Liver (tissue), 3 donors: ENCODE results near the gene MISP.

Experiments
- FOXA1 ChIP-seq: IDR thresholded peaks from 2 replicates; pipeline ENCODE4 v1.6.1; 2016; ENCODE audit warnings: antibody characterized with exemption
- GABPA ChIP-seq, 2 donors: IDR thresholded peaks in 1 of 2; conservative IDR thresholded peaks in 1 of 2; 2 replicates each; pipeline ENCODE4 v1.6.1; 2016; ENCODE audit warnings: antibody characterized with exemption in 2 of 2, mild to moderate bottlenecking in 1 of 2, moderate library complexity in 1 of 2
- JUND ChIP-seq, 2 donors: IDR thresholded peaks; 2 replicates each; pipeline ENCODE4 v1.6.1; 2016; ENCODE audit warnings: antibody characterized with exemption in 2 of 2
- SP1 ChIP-seq: IDR thresholded peaks from 2 replicates; pipeline ENCODE4 v1.6.1; 2018; ENCODE audit warnings: antibody characterized with exemption, mild to moderate bottlenecking
- YY1 ChIP-seq: IDR thresholded peaks from 2 replicates; pipeline ENCODE4 v1.6.1; 2016; ENCODE audit warnings: antibody characterized with exemption, mild to moderate bottlenecking
- TF ChIP-seq, protein P1 (sequence below): fragments of 150-350 bp; IDR thresholded peaks from 2 replicates; pipeline ENCODE4 v1.5.1; 2017; ENCODE audit warnings: improper control_type of control experiment, low read depth, low read length; ENCODE audit not compliant: missing input control
- TF ChIP-seq, protein P2 (sequence below): IDR thresholded peaks from 2 replicates; pipeline ENCODE4 v1.6.1; 2016; ENCODE audit warnings: antibody characterized with exemption
- TF ChIP-seq, protein P3 (sequence below): IDR thresholded peaks from 2 replicates; pipeline ENCODE4 v1.6.1; 2016; ENCODE audit warnings: antibody characterized with exemption, mild to moderate bottlenecking
- donor health status: healthy.
- donor health status: healthy.

DNA sequence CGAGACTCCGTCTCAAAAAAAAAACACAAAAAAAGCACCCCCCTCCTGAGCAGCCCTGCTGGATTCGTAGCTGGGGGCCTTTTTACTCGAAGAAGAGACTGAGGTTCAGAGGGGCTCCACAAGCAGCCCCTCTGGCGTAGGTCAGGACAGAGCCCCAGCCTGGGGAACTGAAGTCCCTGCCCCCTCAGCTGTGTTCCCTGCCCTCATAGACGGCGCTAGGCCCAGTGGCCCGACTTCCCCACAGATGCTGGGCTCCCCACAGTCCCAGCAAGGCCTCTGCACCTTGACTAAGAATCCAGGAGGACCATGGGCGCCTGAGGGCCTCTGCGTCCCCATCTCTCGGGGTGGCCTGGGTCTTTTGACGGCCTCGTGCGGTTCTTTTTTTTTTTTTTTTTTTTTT, 1.1 kb upstream of the MISP start:
- TF ChIP-seq GABPA (IDR thresholded peaks at IDR 0.05 in 1 of 2, conservative IDR thresholded peaks at IDR 0.05 in 1 of 2) (no peak), YY1 (no peak), FOXA1 (no peak), SP1 (no peak), JUND (IDR thresholded peaks at IDR 0.05) (no peak)
- TF ChIP-seq, protein P1, sequence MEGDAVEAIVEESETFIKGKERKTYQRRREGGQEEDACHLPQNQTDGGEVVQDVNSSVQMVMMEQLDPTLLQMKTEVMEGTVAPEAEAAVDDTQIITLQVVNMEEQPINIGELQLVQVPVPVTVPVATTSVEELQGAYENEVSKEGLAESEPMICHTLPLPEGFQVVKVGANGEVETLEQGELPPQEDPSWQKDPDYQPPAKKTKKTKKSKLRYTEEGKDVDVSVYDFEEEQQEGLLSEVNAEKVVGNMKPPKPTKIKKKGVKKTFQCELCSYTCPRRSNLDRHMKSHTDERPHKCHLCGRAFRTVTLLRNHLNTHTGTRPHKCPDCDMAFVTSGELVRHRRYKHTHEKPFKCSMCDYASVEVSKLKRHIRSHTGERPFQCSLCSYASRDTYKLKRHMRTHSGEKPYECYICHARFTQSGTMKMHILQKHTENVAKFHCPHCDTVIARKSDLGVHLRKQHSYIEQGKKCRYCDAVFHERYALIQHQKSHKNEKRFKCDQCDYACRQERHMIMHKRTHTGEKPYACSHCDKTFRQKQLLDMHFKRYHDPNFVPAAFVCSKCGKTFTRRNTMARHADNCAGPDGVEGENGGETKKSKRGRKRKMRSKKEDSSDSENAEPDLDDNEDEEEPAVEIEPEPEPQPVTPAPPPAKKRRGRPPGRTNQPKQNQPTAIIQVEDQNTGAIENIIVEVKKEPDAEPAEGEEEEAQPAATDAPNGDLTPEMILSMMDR: no peak
- TF ChIP-seq, protein P2, sequence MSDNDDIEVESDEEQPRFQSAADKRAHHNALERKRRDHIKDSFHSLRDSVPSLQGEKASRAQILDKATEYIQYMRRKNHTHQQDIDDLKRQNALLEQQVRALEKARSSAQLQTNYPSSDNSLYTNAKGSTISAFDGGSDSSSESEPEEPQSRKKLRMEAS: no peak
- TF ChIP-seq, protein P3, sequence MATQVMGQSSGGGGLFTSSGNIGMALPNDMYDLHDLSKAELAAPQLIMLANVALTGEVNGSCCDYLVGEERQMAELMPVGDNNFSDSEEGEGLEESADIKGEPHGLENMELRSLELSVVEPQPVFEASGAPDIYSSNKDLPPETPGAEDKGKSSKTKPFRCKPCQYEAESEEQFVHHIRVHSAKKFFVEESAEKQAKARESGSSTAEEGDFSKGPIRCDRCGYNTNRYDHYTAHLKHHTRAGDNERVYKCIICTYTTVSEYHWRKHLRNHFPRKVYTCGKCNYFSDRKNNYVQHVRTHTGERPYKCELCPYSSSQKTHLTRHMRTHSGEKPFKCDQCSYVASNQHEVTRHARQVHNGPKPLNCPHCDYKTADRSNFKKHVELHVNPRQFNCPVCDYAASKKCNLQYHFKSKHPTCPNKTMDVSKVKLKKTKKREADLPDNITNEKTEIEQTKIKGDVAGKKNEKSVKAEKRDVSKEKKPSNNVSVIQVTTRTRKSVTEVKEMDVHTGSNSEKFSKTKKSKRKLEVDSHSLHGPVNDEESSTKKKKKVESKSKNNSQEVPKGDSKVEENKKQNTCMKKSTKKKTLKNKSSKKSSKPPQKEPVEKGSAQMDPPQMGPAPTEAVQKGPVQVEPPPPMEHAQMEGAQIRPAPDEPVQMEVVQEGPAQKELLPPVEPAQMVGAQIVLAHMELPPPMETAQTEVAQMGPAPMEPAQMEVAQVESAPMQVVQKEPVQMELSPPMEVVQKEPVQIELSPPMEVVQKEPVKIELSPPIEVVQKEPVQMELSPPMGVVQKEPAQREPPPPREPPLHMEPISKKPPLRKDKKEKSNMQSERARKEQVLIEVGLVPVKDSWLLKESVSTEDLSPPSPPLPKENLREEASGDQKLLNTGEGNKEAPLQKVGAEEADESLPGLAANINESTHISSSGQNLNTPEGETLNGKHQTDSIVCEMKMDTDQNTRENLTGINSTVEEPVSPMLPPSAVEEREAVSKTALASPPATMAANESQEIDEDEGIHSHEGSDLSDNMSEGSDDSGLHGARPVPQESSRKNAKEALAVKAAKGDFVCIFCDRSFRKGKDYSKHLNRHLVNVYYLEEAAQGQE: no peak
